OCI-LY1 (cell line): ENCODE results near the gene RNF224.

Experiments used
- H2AFZ ChIP-seq: fragments of 200-600 bp; sonication (generic), shearing (Covaris generic); 2 replicates; pipeline ENCODE4 v1.6.0; 2014; ENCODE audit warnings: antibody characterized with exemption, mild to moderate bottlenecking, low read length
- H3F3A ChIP-seq: fragments of 200-600 bp; sonication (generic), shearing (Covaris generic); 2 replicates; pipeline ENCODE4 v1.6.0; 2014; ENCODE audit warnings: mild to moderate bottlenecking, antibody characterized with exemption, low read length, moderate library complexity; ENCODE audit not compliant: insufficient read depth
- H3K27ac ChIP-seq: fragments of 200-600 bp; sonication (generic); 2 replicates; pipeline ENCODE4 v1.5.1; 2014; ENCODE audit warnings: low read length, mixed run types, mild to moderate bottlenecking, low read depth; ENCODE audit not compliant: poor library complexity, severe bottlenecking
- H3K27me3 ChIP-seq: fragments of 200-600 bp; sonication (generic); 2 replicates; pipeline ENCODE4 v1.6.0; 2014; ENCODE audit warnings: antibody characterized with exemption, mild to moderate bottlenecking, low read length, moderate library complexity; ENCODE audit not compliant: insufficient read depth
- H3K36me3 ChIP-seq: fragments of 200-600 bp; sonication (generic); 2 replicates; pipeline ENCODE4 v1.6.1; 2014; ENCODE audit warnings: mild to moderate bottlenecking, antibody characterized with exemption, low read length, moderate library complexity, mixed read lengths; ENCODE audit not compliant: insufficient read depth
- H3K4me1 ChIP-seq: fragments of 200-600 bp; sonication (generic); 2 replicates; pipeline ENCODE4 v1.5.1; 2014; ENCODE audit warnings: mild to moderate bottlenecking, low read length, moderate library complexity; ENCODE audit not compliant: insufficient read depth, severe bottlenecking
- H3K4me2 ChIP-seq: fragments of 200-600 bp; sonication (generic), shearing (Covaris generic); 2 replicates; pipeline ENCODE4 v1.6.1; 2014; ENCODE audit warnings: low read length
- H3K4me3 ChIP-seq: fragments of 200-600 bp; sonication (generic); 2 replicates; pipeline ENCODE4 v1.5.1; 2014; ENCODE audit warnings: low read length, low read depth, mild to moderate bottlenecking, mixed read lengths; ENCODE audit not compliant: poor library complexity, severe bottlenecking
- H3K79me2 ChIP-seq: fragments of 200-600 bp; shearing (Covaris generic); 2 replicates; pipeline ENCODE4 v1.6.1; 2016; ENCODE audit warnings: mixed run types, low read length, mixed read lengths; ENCODE audit not compliant: insufficient read depth
- H3K9ac ChIP-seq: fragments of 200-600 bp; sonication (generic), shearing (Covaris generic); 2 replicates; pipeline ENCODE4 v1.6.1; 2014; ENCODE audit warnings: mild to moderate bottlenecking, low read length, mixed read lengths
- H3K9me2 ChIP-seq: fragments of 200-600 bp; sonication (generic), shearing (Covaris generic); 2 replicates; pipeline ENCODE4 v1.6.1; 2014; ENCODE audit warnings: low read depth, mild to moderate bottlenecking, low read length, mixed read lengths
- H3K9me3 ChIP-seq: fragments of 200-600 bp; shearing (Covaris generic); 2 replicates; pipeline ENCODE4 v1.6.1; 2014; ENCODE audit warnings: low read length, mixed read lengths
- H4K20me1 ChIP-seq: fragments of 200-600 bp; sonication (generic), shearing (Covaris generic); 2 replicates; pipeline ENCODE4 v1.6.0; 2016; ENCODE audit warnings: mild to moderate bottlenecking, low read length; ENCODE audit not compliant: insufficient read depth
- EZH2 ChIP-seq: fragments of 200-600 bp; sonication (generic), shearing (Covaris generic); IDR thresholded peaks from 2 replicates; pipeline ENCODE4 v1.8.0; 2017; ENCODE audit warnings: borderline replicate concordance, mixed run types, mild to moderate bottlenecking, antibody characterized with exemption, low read length, moderate library complexity, mixed read lengths
- TF ChIP-seq, protein P1 (sequence below): fragments of 200-600 bp; sonication (generic), shearing (Covaris generic); IDR thresholded peaks from 2 replicates; pipeline ENCODE4 v1.5.1; 2017; ENCODE audit warnings: mild to moderate bottlenecking, antibody characterized with exemption, low read length, moderate library complexity, mixed read lengths

RNF224 gene

DNA sequence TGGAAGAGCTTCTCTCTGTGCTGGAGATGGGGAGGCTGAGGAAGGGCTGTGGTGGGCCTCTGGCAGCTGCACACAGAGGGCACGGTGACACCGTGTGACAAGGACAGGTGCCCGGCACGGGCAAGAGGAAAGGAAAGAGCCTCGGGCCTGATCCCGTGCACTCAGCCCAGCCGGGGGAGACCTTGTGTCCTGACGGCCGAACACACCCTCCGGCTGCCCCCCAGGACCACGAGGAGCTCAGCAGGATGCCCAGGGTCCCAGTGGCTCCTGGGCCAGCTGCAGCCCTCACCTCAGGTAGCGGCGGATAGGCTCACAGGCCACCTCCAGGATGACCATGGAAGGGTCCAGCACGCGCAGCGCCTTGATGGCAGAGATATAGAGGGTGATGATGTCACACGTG lies 44.5 kb upstream of the RNF224 start:
- Histone ChIP-seq H3K79me2 (peaks cover 2% of the 10 kb centered on the region), H3K9me2 (no peaks in the 10 kb centered on the region), H3F3A (no peaks in the 10 kb centered on the region), H3K9ac (no peak overlapping the region), H3K27me3 (no peaks in the 10 kb centered on the region), H3K36me3 (peaks cover 45% of the 10 kb centered on the region), H3K4me3 (no peak overlapping the region), H4K20me1 (no peaks in the 10 kb centered on the region), H3K9me3 (no peaks in the 10 kb centered on the region), H3K4me1 (peaks cover 19% of the 10 kb centered on the region), H2AFZ (no peak overlapping the region), H3K27ac (no peak overlapping the region), H3K4me2 (no peak overlapping the region)
- TF ChIP-seq EZH2: no peak
- TF ChIP-seq, protein P1, sequence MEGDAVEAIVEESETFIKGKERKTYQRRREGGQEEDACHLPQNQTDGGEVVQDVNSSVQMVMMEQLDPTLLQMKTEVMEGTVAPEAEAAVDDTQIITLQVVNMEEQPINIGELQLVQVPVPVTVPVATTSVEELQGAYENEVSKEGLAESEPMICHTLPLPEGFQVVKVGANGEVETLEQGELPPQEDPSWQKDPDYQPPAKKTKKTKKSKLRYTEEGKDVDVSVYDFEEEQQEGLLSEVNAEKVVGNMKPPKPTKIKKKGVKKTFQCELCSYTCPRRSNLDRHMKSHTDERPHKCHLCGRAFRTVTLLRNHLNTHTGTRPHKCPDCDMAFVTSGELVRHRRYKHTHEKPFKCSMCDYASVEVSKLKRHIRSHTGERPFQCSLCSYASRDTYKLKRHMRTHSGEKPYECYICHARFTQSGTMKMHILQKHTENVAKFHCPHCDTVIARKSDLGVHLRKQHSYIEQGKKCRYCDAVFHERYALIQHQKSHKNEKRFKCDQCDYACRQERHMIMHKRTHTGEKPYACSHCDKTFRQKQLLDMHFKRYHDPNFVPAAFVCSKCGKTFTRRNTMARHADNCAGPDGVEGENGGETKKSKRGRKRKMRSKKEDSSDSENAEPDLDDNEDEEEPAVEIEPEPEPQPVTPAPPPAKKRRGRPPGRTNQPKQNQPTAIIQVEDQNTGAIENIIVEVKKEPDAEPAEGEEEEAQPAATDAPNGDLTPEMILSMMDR: no peak

DNA sequence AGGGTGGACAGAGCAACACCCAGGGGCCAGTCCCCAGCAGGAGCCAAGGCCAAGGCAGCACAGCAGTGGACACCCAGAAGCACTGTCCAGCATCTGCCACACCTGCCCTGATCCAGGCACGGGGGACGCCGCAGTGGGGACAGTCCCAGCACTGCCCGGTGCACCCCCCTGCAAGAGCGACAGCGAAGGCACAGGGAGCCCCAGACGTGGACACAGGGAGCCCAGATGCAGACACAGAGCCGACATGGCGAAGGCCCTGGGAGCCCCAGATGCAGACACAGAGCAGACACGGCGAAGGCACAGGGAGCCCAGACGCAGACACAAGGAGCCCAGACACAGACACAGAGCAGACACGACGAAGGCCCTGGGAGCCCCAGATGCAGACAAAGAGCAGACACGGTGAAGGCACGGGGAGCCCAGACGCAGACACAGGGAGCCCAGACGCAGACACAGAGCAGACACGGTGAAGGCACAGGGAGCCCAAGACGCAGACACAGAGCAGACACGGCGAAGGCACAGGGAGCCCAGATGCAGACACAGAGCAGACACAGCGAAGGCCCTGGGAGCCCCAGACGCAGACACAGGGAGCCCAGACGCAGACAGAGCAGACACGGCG lies 43.2 kb upstream of the RNF224 start:
- peaks cover 21% of the 10 kb centered on the region for H3K4me1 ChIP-seq
- no peaks in the 10 kb centered on the region for H3K9me3 ChIP-seq
- no peaks in the 10 kb centered on the region for H4K20me1 ChIP-seq
- H3K27me3 ChIP-seq: no peaks in the 10 kb centered on the region
- H3K79me2 ChIP-seq: peaks cover 4% of the 10 kb centered on the region
- H3F3A ChIP-seq: no peaks in the 10 kb centered on the region
- no peak overlapping the region for H3K9ac ChIP-seq
- H3K27ac ChIP-seq: no peak overlapping the region
- no peak for TF ChIP-seq EZH2
- TF ChIP-seq, protein P1: no peak
- no peak overlapping the region for H3K4me3 ChIP-seq
- peaks cover 45% of the 10 kb centered on the region for H3K36me3 ChIP-seq
- H2AFZ ChIP-seq: no peak overlapping the region
- no peak overlapping the region for H3K4me2 ChIP-seq
- H3K9me2 ChIP-seq: no peaks in the 10 kb centered on the region

GRCh38 chr9:137184881-137185660 lies 42.2 kb upstream of the RNF224 start:
- Histone ChIP-seq H3K9me2 (no peaks in the 10 kb centered on the region), H3K9ac (no peak overlapping the region), H3K27me3 (no peaks in the 10 kb centered on the region), H3K9me3 (no peaks in the 10 kb centered on the region), H3K79me2 (peaks cover 4% of the 10 kb centered on the region), H3K36me3 (peaks cover 41% of the 10 kb centered on the region), H2AFZ (no peak overlapping the region), H3K4me1 (peaks cover 30% of the 10 kb centered on the region), H4K20me1 (no peaks in the 10 kb centered on the region), H3K27ac (no peak overlapping the region), H3K4me2 (no peak overlapping the region), H3K4me3 (no peak overlapping the region), H3F3A (no peaks in the 10 kb centered on the region)
- TF ChIP-seq, protein P1: no peak
- no peak for TF ChIP-seq EZH2
